WTC11 (cell line): Measurements from ENCODE around the gene MYOC. TPM values are rescaled to one million over a fixed set of nuclear protein-coding genes. Genes with fewer than 3 reads are reported as not detected.

Experiments used
- ATAC-seq: fragments of 200-7000 bp; cut with Tn5 transposase; 2 replicates; pipeline ENCODE4 v1.10.0; 2021; ENCODE audit warnings: mild to moderate bottlenecking, moderate library complexity
- CTCF ChIA-PET: fragments of 300-600 bp; sonication (Branson Sonifier 250); formaldehyde crosslinking; loops from one replicate; lab custom pipeline; 2021; ENCODE audit warnings: antibody characterized with exemption; lab: Charles Lee
- POLR2A ChIA-PET: fragments of 350-600 bp; sonication (Branson Sonifier 250); formaldehyde crosslinking; loops from one replicate; lab custom pipeline; 2021; ENCODE audit warnings: antibody characterized with exemption; lab: Charles Lee
- DNase-seq: peaks from one replicate; pipeline ENCODE4 v3.0.0; 2021; ENCODE audit warnings: low spot score
- H3K27ac Mint-ChIP-seq: 2 replicates; pipeline ENCODE4 v1.8.0; 2021; ENCODE audit warnings: mixed read lengths
- H3K27me3 Mint-ChIP-seq: 2 replicates; pipeline ENCODE4 v1.8.0; 2021; ENCODE audit warnings: low read depth, mild to moderate bottlenecking, moderate library complexity, mixed read lengths
- H3K36me3 Mint-ChIP-seq: 2 replicates; pipeline ENCODE4 v1.8.0; 2021; ENCODE audit warnings: mixed read lengths
- H3K4me1 Mint-ChIP-seq: 2 replicates; pipeline ENCODE4 v1.8.0; 2022; ENCODE audit warnings: mixed read lengths
- H3K4me3 Mint-ChIP-seq: 2 replicates; pipeline ENCODE4 v1.8.0; 2021; ENCODE audit warnings: mild to moderate bottlenecking, moderate library complexity, mixed read lengths
- H3K9me3 Mint-ChIP-seq: 2 replicates; pipeline ENCODE4 v1.8.0; 2021; ENCODE audit warnings: mixed read lengths
- ATF2 ChIP-seq: sonication (generic); formaldehyde crosslinking; IDR thresholded peaks from 2 replicates; pipeline ENCODE4 v1.8.1; 2022; ENCODE audit warnings: low read depth, missing genetic modification reagents, borderline replicate concordance
- ATF6 ChIP-seq: sonication (generic); formaldehyde crosslinking; IDR thresholded peaks from 2 replicates; pipeline ENCODE4 v1.8.1; 2023; ENCODE audit warnings: mild to moderate bottlenecking, missing genetic modification reagents
- CBFB ChIP-seq: sonication (generic); formaldehyde crosslinking; IDR thresholded peaks from 2 replicates; pipeline ENCODE4 v1.8.1; 2022; ENCODE audit warnings: mild to moderate bottlenecking, low read depth, missing genetic modification reagents
- CTCF ChIP-seq: fragments of 200-600 bp; IDR thresholded peaks from 2 replicates; pipeline ENCODE4 v1.8.0; 2022; ENCODE audit warnings: antibody characterized with exemption
- E2F4 ChIP-seq: sonication (generic); formaldehyde crosslinking; IDR thresholded peaks from 2 replicates; pipeline ENCODE4 v1.8.1; 2022; ENCODE audit warnings: low read depth, mild to moderate bottlenecking, moderate library complexity, missing genetic modification reagents, borderline replicate concordance
- ERG ChIP-seq: fragments of 250-450 bp; sonication (Bioruptor Pico); IDR thresholded peaks from 2 replicates; pipeline ENCODE4 v1.8.0; 2021; ENCODE audit warnings: mild to moderate bottlenecking
- GABPB1 ChIP-seq: sonication (generic); formaldehyde crosslinking; IDR thresholded peaks from 2 replicates; pipeline ENCODE4 v1.8.1; 2023; ENCODE audit warnings: mild to moderate bottlenecking, missing genetic modification reagents
- HMGA2 ChIP-seq: fragments of 250-450 bp; sonication (Bioruptor Pico); IDR thresholded peaks from 2 replicates; pipeline ENCODE4 v1.4.0; 2021; ENCODE audit warnings: mild to moderate bottlenecking, moderate library complexity
- IRF1 ChIP-seq: sonication (generic); formaldehyde crosslinking; IDR thresholded peaks from 2 replicates; pipeline ENCODE4 v1.8.0; 2023; ENCODE audit warnings: missing genetic modification reagents
- KAT7 ChIP-seq: sonication (generic); formaldehyde crosslinking; IDR thresholded peaks from 2 replicates; pipeline ENCODE4 v1.8.1; 2023; ENCODE audit warnings: missing genetic modification reagents, mild to moderate bottlenecking, borderline replicate concordance
- MAX ChIP-seq: sonication (generic); formaldehyde crosslinking; IDR thresholded peaks from 2 replicates; pipeline ENCODE4 v1.8.0; 2022; ENCODE audit warnings: mild to moderate bottlenecking, missing genetic modification reagents
- NFYB ChIP-seq: sonication (generic); formaldehyde crosslinking; conservative IDR thresholded peaks from 2 replicates; pipeline ENCODE4 v1.8.0; 2022; ENCODE audit warnings: low read depth, missing genetic modification reagents
- NR1H2 ChIP-seq: sonication (generic); formaldehyde crosslinking; IDR thresholded peaks from 2 replicates; pipeline ENCODE4 v1.9.0; 2021; ENCODE audit warnings: mild to moderate bottlenecking, moderate library complexity, missing genetic modification reagents
- TP53 ChIP-seq: sonication (generic); formaldehyde crosslinking; IDR thresholded peaks from 2 replicates; pipeline ENCODE4 v1.8.1; 2023; ENCODE audit warnings: mild to moderate bottlenecking, missing genetic modification reagents
- ZNF263 ChIP-seq: sonication (generic); formaldehyde crosslinking; IDR thresholded peaks from 2 replicates; pipeline ENCODE4 v1.8.1; 2022; ENCODE audit warnings: low read depth, mild to moderate bottlenecking, moderate library complexity, missing genetic modification reagents
- ZNF317 ChIP-seq: sonication (generic); formaldehyde crosslinking; IDR thresholded peaks from 2 replicates; pipeline ENCODE4 v1.8.1; 2023; ENCODE audit warnings: low read depth, mild to moderate bottlenecking, moderate library complexity, missing genetic modification reagents, borderline replicate concordance
- ZNF425 ChIP-seq: fragments of 250-450 bp; sonication (Bioruptor Pico); conservative IDR thresholded peaks from 2 replicates; pipeline ENCODE4 v1.9.0; 2021; ENCODE audit warnings: mild to moderate bottlenecking
- ZNF671 ChIP-seq: fragments of 250-450 bp; sonication (Bioruptor Pico); IDR thresholded peaks from 2 replicates; pipeline ENCODE4 v1.8.0; 2021; ENCODE audit warnings: mild to moderate bottlenecking
- total RNA-seq: library from RNA; stranded (reverse); gene quantifications from 3 replicates; pipeline ENCODE4 v1.2.3, GENCODE V29; 2021

MYOC gene
- total RNA-seq, 1 experiment from 2014 or later: not detected

- H3K4me1 Mint-ChIP-seq: peaks cover 16% of the 10 kb centered on the region
- H3K27ac Mint-ChIP-seq: no peak overlapping the region
- no peak for DNase-seq
Measured at GRCh38 chr1:171654201-171654941, 1.9 kb upstream of the MYOC start.

GRCh38 chr1:171653796-171654195 is 1.3 kb upstream of the MYOC start:
- H3K27me3 Mint-ChIP-seq: no peaks in the 10 kb centered on the region

More at GRCh38 chr1:171654201-171654941, 1.9 kb upstream of the MYOC start:
- Mint-ChIP-seq H3K4me3 (no peak overlapping the region), H3K36me3 (no peaks in the 10 kb centered on the region), H3K27me3 (no peaks in the 10 kb centered on the region), H3K9me3 (no peaks in the 10 kb centered on the region)
- CTCF ChIA-PET: interaction anchor here (0.8 to 5.6 kb wide), 18 partner anchors 9 to 348 kb away, joined by 3 to 121 read pairs (median 5); partner anchors contain the start of genes DNM3, FMO4, METTL13 and VAMP4
- TF ChIP-seq NR1H2 (CRISPR knock-in tag): no peak
- TF ChIP-seq CBFB (CRISPR knock-in tag): no peak
- no peak for TF ChIP-seq TP53
- no peak for TF ChIP-seq KAT7 (CRISPR knock-in tag)
- no peak for TF ChIP-seq ATF2
- POLR2A ChIA-PET: interaction anchor here (0.6 to 0.7 kb wide), 2 partner anchors 10 to 218 kb away, joined by 3 to 4 read pairs; no protein-coding TSS in a partner anchor
- no peak for ATAC-seq

More at GRCh38 chr1:171653796-171654195, 1.3 kb upstream of the MYOC start:
- Mint-ChIP-seq H3K27ac (no peak overlapping the region), H3K36me3 (no peaks in the 10 kb centered on the region), H3K9me3 (no peaks in the 10 kb centered on the region), H3K4me3 (no peak overlapping the region), H3K4me1 (peaks cover 16% of the 10 kb centered on the region)
- no peak for ATAC-seq
- CTCF ChIA-PET: interaction anchor here (1.9 to 5.6 kb wide), 3 partner anchors 10 to 63 kb away, joined by 6 to 121 read pairs (median 40); no protein-coding TSS in a partner anchor
- POLR2A ChIA-PET: no interaction called here
- DNase-seq: no peak
- no peak for TF ChIP-seq IRF1 (CRISPR knock-in tag)
- TF ChIP-seq MAX (CRISPR knock-in tag): no peak
- TF ChIP-seq ZNF671 (CRISPR knock-in tag): no peak
- TF ChIP-seq ERG (CRISPR knock-in tag): no peak
- no peak for TF ChIP-seq ZNF263
- TF ChIP-seq HMGA2 (CRISPR knock-in tag): no peak
- no peak for TF ChIP-seq NFYB
- TF ChIP-seq GABPB1 (CRISPR knock-in tag): no peak
- no peak for TF ChIP-seq ATF6 (CRISPR knock-in tag)
- TF ChIP-seq ZNF317 (CRISPR knock-in tag): no peak
- no peak for TF ChIP-seq E2F4 (CRISPR knock-in tag)
- TF ChIP-seq ZNF425 (CRISPR knock-in tag): no peak
- TF ChIP-seq ATF2: no peak
- TF ChIP-seq CTCF: no peak
- TF ChIP-seq, all 79 proteins: peak for 0
